K562 (cell line): ENCODE measurements around the gene CGN. TPM values are rescaled to one million over a fixed set of nuclear protein-coding genes. Genes with fewer than 3 reads are reported as not detected.

Experiments
- ATAC-seq: fragments of 200-7000 bp; cut with Tn5 transposase; 3 replicates; pipeline ENCODE4 v1.9.1; 2020; ENCODE audit warnings: moderate library complexity
- BruUV-seq: library from RNA; stranded (reverse); fragments of 400-500 nt; replicated peaks from 2 replicates; lab custom pipeline; 2021; lab: Mats Ljungman, UMichigan
- CTCF ChIA-PET: fragments of 300-600 bp; formaldehyde crosslinking; extraction: SDS; loops from one replicate; lab custom pipeline; 2021; ENCODE audit warnings: low intra/inter-chr PET ratio; lab: Yijun Ruan, JAX
- POLR2A ChIA-PET: fragments of 300-600, 350-650 bp; sonication (Branson Sonifier 250); formaldehyde crosslinking; extraction: SDS; loops from one replicate; lab custom pipeline; 2021; ENCODE audit warnings: antibody characterized with exemption, inconsistent platforms; lab: Yijun Ruan, JAX
- DNase-seq, 4 experiments: peaks; one replicate each; pipeline versions ENCODE4 v3.0.0 to v3.0.0-alpha.2; 2011 to 2018; ENCODE audit warnings: low spot score in 3 of 4, mixed read lengths in 3 of 4; ENCODE audit errors: extremely low read depth in 1 of 4
- FAIRE-seq: peaks from 2 replicates; lab custom pipeline; 2011; peaks lifted over from hg19 to GRCh38; lab: Jason Lieb, UNC
- H2AFZ ChIP-seq: 2 replicates; pipeline ENCODE4 v1.6.0; 2011; ENCODE audit warnings: low read depth, low read length, control low read depth, inconsistent platforms
- H3K27ac ChIP-seq: fragments of 200-600 bp; 3 replicates; pipeline ENCODE4 v1.8.0; 2011; ENCODE audit warnings: low read depth, mild to moderate bottlenecking, control low read depth, inconsistent platforms, low read length, moderate library complexity, mixed read lengths; ENCODE audit errors: extremely low read depth
- H3K27me3 ChIP-seq, 2 experiments: fragments of 300-600 bp in 1 of 2; 2 replicates in 1 of 2; 3 replicates in 1 of 2; pipeline versions ENCODE4 v1.6.0 to v1.8.0; 2011; ENCODE audit warnings: inconsistent platforms in 2 of 2, low read length in 2 of 2, mild to moderate bottlenecking in 1 of 2, mixed read lengths in 1 of 2, moderate library complexity in 1 of 2; ENCODE audit not compliant: control insufficient read depth in 2 of 2, insufficient read depth in 2 of 2
- H3K36me3 ChIP-seq: fragments of 300-600 bp; 3 replicates; pipeline ENCODE4 v1.8.0; 2011; ENCODE audit warnings: mild to moderate bottlenecking, low read length, inconsistent platforms; ENCODE audit not compliant: control insufficient read depth, insufficient read depth
- H3K4me1 ChIP-seq, 2 experiments: fragments of 200-600 bp in 1 of 2; replicated peaks in 1 of 2; 2 replicates in 1 of 2; 3 replicates in 1 of 2; pipeline versions ENCODE4 v1.5.1 to v1.8.0; 2011; ENCODE audit warnings: inconsistent platforms in 2 of 2, low read length in 2 of 2, mild to moderate bottlenecking in 1 of 2, mixed read lengths in 1 of 2, moderate library complexity in 1 of 2; ENCODE audit not compliant: control insufficient read depth in 2 of 2, insufficient read depth in 2 of 2
- H3K4me2 ChIP-seq: 2 replicates; pipeline ENCODE4 v1.6.1; 2011; ENCODE audit warnings: low read length, control low read depth, inconsistent platforms, mixed read lengths; ENCODE audit not compliant: insufficient read depth
- H3K4me3 ChIP-seq: fragments of 200-600 bp; sonication (generic), shearing (Covaris generic); 2 replicates; pipeline ENCODE4 v1.5.1; 2016; ENCODE audit warnings: control low read depth, inconsistent platforms
- H3K79me2 ChIP-seq: fragments of 200-600 bp; 3 replicates; pipeline ENCODE4 v1.8.0; 2011; ENCODE audit warnings: low read length, inconsistent platforms; ENCODE audit not compliant: control insufficient read depth, insufficient read depth
- H3K9ac ChIP-seq, 2 experiments: 2 replicates each; pipeline versions ENCODE4 v1.6.0 to v1.6.1; 2011; ENCODE audit warnings: low read depth in 2 of 2, low read length in 2 of 2, control low read depth in 1 of 2, inconsistent platforms in 1 of 2, mild to moderate bottlenecking in 1 of 2, mixed read lengths in 1 of 2; ENCODE audit not compliant: insufficient read depth in 1 of 2
- H3K9me1 ChIP-seq: one replicate; pipeline ENCODE4 v1.6.0; 2011; ENCODE audit warnings: inconsistent platforms, mild to moderate bottlenecking, low read length, moderate library complexity; ENCODE audit not compliant: control insufficient read depth, insufficient read depth
- H3K9me3 ChIP-seq: replicated peaks from 2 replicates; pipeline ENCODE4 v1.5.1; 2011; ENCODE audit warnings: low read depth, low read length, inconsistent platforms; ENCODE audit not compliant: control insufficient read depth, insufficient read depth
- H4K20me1 ChIP-seq: replicated peaks from 2 replicates; pipeline ENCODE4 v1.6.1; 2011; ENCODE audit warnings: low read length, inconsistent platforms, mixed read lengths; ENCODE audit not compliant: control insufficient read depth, insufficient read depth
- CTBP1 ChIP-seq: fragments of 450-650 bp; IDR thresholded peaks from 2 replicates; pipeline ENCODE4 v1.6.1; 2016; ENCODE audit warnings: borderline replicate concordance
- GABPA ChIP-seq: fragments of 200-800 bp; sonication (Bioruptor generic); conservative IDR thresholded peaks from 2 replicates; pipeline ENCODE4 v1.6.1; 2016; ENCODE audit warnings: low read depth, missing genetic modification characterization, missing compliant biosample characterization
- MAFG ChIP-seq: fragments of 450-650 bp; conservative IDR thresholded peaks from 2 replicates; pipeline ENCODE4 v1.6.1; 2016; ENCODE audit warnings: missing genetic modification characterization, missing compliant biosample characterization
- MXI1 ChIP-seq: IDR thresholded peaks from 2 replicates; pipeline ENCODE4 v1.6.1; 2011; ENCODE audit warnings: low read depth, mild to moderate bottlenecking, improper control_type of control experiment, low read length
- NEUROD1 ChIP-seq: fragments of 150-350 bp; IDR thresholded peaks from 2 replicates; pipeline ENCODE4 v1.6.1; 2014; ENCODE audit warnings: borderline replicate concordance, low read length, low read depth; ENCODE audit not compliant: partially characterized antibody
- SPI1 ChIP-seq: IDR thresholded peaks from 2 replicates; pipeline ENCODE4 v1.6.1; 2011; ENCODE audit warnings: low read depth, low read length, control low read depth, borderline replicate concordance
- U2AF2 ChIP-seq: fragments of 200-400 bp; formaldehyde crosslinking; optimal IDR thresholded peaks from 2 replicates; pipeline ENCODE3; 2017; ENCODE audit warnings: low read depth, mild to moderate bottlenecking, low read length
- WGBS: fragments of 100-300 bp; shearing (Covaris generic); methylation state at CpG from one replicate; pipeline ENCODE4 v1.1.6; 2016; ENCODE audit warnings: low coverage, mixed read lengths; ENCODE audit not compliant: insufficient coverage; ENCODE audit errors: missing lambda C conversion rate; 5-methylcytosine and 5-hydroxymethylcytosine counted together
- in situ Hi-C: fragments of 300-500 bp; cut with MboI; formaldehyde crosslinking; loops from 4 replicates; pipeline ENCODE4 v1.15.0; 2018; ENCODE audit warnings: inconsistent platforms, mixed read lengths
- intact Hi-C: fragments of 100-400 bp; cut with micrococcal nuclease; formaldehyde crosslinking; loops from 2 replicates; pipeline ENCODE4 v1.14.2; 2022
- polyA plus RNA-seq, 8 experiments: library from polyadenylated mRNA; depleted of rRNA in 4 of 8; stranded (reverse) in 5 of 8; unstranded in 3 of 8; fragments of >200 nt; fragmentation: Nextera tagmentation in 2 of 8; fragmentation: Illumina TruSeq in 1 of 8; extraction: Ambion mirVana in 2 of 8; extraction: Trizol in 1 of 8; gene quantifications; 2 replicates each; pipeline versions ENCODE4 v1.2.1 to v1.2.3, GENCODE V29; 2011 to 2014; ENCODE audit warnings: inconsistent platforms in 1 of 8, missing spikeins in 1 of 8
- total RNA-seq, 7 experiments: library from RNA; depleted of rRNA in 6 of 7; stranded (reverse); fragments of >200 nt in 6 of 7; fragmentation: Illumina TruSeq in 2 of 7; extraction: Trizol in 2 of 7; gene quantifications; 2 replicates each; pipeline versions ENCODE4 v1.2.1 to v1.2.3, GENCODE V29; 2011 to 2021; ENCODE audit warnings: low replicate concordance in 1 of 7
- TF ChIP-seq, protein P1 (sequence below), 2 experiments: IDR thresholded peaks in 1 of 2; conservative IDR thresholded peaks in 1 of 2; 2 replicates each; pipeline ENCODE4 v1.6.1; 2016; ENCODE audit warnings: low read depth in 2 of 2, mild to moderate bottlenecking in 1 of 2, missing compliant biosample characterization in 1 of 2, missing genetic modification characterization in 1 of 2, moderate library complexity in 1 of 2
- TF ChIP-seq, protein P2 (sequence below): fragments of 450-650 bp; IDR thresholded peaks from 2 replicates; pipeline ENCODE4 v1.6.1; 2018; ENCODE audit not compliant: partially characterized antibody

CGN gene
- total and polyA plus RNA-seq, 9 of the 15 experiments (the other 6 are each of a cell fraction or from before 2014, with no cell fraction given) = 0.03 to 1.4 (median 0.14) TPM; not detected in 2

DNA sequence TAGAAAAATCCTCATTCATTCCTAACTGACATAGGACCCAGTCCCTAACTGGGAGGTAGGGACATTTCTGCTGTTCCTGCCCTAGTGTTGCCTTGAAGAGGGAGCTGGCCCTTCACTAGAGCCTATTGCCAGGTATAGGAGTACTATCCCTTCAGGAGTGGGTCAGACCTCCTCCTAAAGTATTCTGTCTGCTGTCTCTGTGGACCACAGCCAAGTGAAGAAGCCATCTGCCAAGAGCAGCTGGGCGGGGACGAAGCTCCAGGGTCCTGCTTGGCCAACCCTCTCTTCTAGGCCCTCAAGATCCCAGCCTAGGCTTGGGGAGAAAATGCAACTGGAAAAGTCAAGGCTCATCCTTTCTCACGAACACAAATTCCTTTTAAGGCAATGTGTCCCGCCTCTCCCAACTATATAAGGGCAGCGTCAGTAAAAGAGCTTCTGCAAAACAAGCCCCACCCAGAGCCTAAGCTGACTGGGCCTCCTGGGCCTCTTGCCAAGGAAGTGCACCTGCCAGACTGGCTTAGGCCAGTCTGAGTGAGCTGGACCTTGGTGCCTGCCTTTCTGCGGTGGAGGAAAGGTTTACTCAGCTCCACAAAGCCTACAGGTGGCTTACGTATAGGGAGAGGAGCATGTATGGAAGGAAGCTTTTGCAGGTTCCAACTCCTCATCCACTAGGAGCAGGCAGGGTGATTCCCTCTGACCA lies 28.3 kb downstream of the CGN start (continued):
- TF ChIP-seq CTBP1 (peak; percentile 77), MXI1 (no peak)

DNA sequence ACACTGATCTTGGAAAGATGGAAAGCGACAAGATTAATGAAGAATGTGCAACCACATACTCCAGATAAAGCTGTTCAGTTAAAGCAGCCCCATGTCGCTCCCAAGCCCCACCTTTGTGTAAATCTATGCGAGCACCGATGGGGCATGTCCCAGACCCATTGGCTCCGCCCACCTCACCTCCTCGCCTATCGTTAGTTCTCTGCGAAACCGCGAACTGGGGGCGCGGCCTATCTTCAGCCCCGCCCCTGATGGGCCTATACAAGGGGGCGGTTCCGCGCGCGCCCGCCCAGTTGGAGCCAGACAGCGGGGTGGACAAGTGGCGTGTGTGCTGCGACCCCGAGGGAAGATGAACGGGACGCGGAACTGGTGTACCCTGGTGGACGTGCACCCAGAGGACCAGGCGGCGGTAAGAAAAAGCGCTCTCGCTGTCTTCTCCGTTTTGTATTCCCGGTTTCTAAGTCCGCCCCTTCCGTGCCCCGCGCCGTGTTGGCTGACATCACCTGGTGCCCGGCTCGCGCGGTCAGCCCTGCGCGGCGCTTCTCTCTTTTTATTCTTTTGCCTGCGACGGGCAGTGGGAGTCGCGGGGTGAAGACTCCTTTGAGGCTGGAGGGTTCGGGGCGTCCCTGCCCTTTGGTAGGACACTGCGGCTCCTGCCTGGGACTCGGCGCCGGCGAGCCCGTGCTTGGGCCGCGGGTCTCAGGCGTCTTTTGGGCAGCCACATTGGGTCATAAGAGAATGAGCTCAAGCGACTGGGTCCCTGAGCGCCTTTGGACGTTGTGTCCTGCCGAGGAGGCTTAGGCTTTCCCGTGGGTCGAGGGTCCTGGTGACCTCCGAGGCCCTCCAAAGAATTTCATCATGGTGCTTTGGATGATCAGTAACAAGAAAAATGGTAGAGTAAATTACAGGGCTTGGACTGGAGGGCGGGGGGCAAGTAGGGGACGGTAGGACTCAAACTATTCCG lies 29.1 kb downstream of the CGN start, which contains the start of gene TUFT1:
TSS of gene TUFT1 (plus strand) at position 289 of the 961 bp plus-strand sequence. CDS start at position 347, 58 bp downstream.
- H3K27me3 ChIP-seq = peaks cover 2 to 5% of the 10 kb centered on the region in 2 experiments; a peak in 2 of 5 replicates
- ATAC-seq (peak; percentile 98), FAIRE-seq (peak; percentile 96), DNase-seq (peak; percentile 94 to 97 (median 96))
- no peaks in the 10 kb centered on the region for H3K79me2 ChIP-seq
- H3K4me3 ChIP-seq = peak within 1 kb of the TSS; percentile 52
- no peaks in the 10 kb centered on the region for H3K9me1 ChIP-seq
- intact Hi-C loops (loop anchor here (5.0 kb wide), 1 partner anchor 37 kb away; no protein-coding TSS in a partner anchor), in situ Hi-C loops (no loop called here)
- peak within 1 kb of the TSS; percentile 70 for H3K27ac ChIP-seq
- H3K4me1 ChIP-seq = peaks cover 5 to 14% of the 10 kb centered on the region in 2 experiments; a peak in 4 of 5 replicates
- peak within 1 kb of the TSS; percentile 52 to 86 for H3K9ac ChIP-seq
- peak within 1 kb of the TSS; percentile 89 for H2AFZ ChIP-seq
- TSS peak; percentile 54 for BruUV-seq
- no peaks in the 10 kb centered on the region; the same call in 1 of the 2 replicates for H4K20me1 ChIP-seq
- ChIA-PET POLR2A (interaction anchor here (0.5 to 3.4 kb wide), 37 partner anchors 9 to 462 kb away, joined by 3 to 39 read pairs (median 3); partner anchors contain the start of genes CGN and MRPL9), CTCF (no interaction called here)
- H3K9me3 ChIP-seq = no peaks in the 10 kb centered on the region
- WGBS = under 1% methylated on average over 62 of the region's 70 CpGs
- no peaks in the 10 kb centered on the region for H3K36me3 ChIP-seq
- peak within 1 kb of the TSS; percentile 89 for H3K4me2 ChIP-seq
- no peak for TF ChIP-seq U2AF2
- TF ChIP-seq NEUROD1 = peak; percentile 43
- TF ChIP-seq, protein P1, sequence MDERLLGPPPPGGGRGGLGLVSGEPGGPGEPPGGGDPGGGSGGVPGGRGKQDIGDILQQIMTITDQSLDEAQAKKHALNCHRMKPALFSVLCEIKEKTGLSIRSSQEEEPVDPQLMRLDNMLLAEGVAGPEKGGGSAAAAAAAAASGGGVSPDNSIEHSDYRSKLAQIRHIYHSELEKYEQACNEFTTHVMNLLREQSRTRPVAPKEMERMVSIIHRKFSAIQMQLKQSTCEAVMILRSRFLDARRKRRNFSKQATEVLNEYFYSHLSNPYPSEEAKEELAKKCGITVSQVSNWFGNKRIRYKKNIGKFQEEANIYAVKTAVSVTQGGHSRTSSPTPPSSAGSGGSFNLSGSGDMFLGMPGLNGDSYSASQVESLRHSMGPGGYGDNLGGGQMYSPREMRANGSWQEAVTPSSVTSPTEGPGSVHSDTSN (CRISPR knock-in tag; IDR thresholded peaks at IDR 0.05; ENCODE audit: low read depth) = no peak
- TF ChIP-seq, protein P1 (tag; conservative IDR thresholded peaks at IDR 0.05; ENCODE audit: low read depth) = no peak
- TF ChIP-seq, protein P2, sequence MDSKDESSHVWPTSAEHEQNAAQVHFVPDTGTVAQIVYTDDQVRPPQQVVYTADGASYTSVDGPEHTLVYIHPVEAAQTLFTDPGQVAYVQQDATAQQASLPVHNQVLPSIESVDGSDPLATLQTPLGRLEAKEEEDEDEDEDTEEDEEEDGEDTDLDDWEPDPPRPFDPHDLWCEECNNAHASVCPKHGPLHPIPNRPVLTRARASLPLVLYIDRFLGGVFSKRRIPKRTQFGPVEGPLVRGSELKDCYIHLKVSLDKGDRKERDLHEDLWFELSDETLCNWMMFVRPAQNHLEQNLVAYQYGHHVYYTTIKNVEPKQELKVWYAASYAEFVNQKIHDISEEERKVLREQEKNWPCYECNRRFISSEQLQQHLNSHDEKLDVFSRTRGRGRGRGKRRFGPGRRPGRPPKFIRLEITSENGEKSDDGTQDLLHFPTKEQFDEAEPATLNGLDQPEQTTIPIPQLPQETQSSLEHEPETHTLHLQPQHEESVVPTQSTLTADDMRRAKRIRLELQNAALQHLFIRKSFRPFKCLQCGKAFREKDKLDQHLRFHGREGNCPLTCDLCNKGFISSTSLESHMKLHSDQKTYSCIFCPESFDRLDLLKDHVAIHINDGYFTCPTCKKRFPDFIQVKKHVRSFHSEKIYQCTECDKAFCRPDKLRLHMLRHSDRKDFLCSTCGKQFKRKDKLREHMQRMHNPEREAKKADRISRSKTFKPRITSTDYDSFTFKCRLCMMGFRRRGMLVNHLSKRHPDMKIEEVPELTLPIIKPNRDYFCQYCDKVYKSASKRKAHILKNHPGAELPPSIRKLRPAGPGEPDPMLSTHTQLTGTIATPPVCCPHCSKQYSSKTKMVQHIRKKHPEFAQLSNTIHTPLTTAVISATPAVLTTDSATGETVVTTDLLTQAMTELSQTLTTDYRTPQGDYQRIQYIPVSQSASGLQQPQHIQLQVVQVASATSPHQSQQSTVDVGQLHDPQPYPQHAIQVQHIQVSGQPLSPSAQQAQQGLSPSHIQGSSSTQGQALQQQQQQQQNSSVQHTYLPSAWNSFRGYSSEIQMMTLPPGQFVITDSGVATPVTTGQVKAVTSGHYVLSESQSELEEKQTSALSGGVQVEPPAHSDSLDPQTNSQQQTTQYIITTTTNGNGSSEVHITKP = no peak
- TF ChIP-seq SPI1 = no peak
- TF ChIP-seq GABPA (tag) = no peak
- no peak for TF ChIP-seq MAFG (tag)
